Ramos (cell line): Measurements from ENCODE around the gene UBE2U.

Experiments
- in situ Hi-C: fragments of 300-500 bp; cut with MboI; formaldehyde crosslinking; loops from one replicate; pipeline ENCODE4 v1.14.3; 2022; ENCODE audit warnings: low sequenced_read_pairs; ENCODE audit not compliant: unreplicated experiment

UBE2U gene

DNA sequence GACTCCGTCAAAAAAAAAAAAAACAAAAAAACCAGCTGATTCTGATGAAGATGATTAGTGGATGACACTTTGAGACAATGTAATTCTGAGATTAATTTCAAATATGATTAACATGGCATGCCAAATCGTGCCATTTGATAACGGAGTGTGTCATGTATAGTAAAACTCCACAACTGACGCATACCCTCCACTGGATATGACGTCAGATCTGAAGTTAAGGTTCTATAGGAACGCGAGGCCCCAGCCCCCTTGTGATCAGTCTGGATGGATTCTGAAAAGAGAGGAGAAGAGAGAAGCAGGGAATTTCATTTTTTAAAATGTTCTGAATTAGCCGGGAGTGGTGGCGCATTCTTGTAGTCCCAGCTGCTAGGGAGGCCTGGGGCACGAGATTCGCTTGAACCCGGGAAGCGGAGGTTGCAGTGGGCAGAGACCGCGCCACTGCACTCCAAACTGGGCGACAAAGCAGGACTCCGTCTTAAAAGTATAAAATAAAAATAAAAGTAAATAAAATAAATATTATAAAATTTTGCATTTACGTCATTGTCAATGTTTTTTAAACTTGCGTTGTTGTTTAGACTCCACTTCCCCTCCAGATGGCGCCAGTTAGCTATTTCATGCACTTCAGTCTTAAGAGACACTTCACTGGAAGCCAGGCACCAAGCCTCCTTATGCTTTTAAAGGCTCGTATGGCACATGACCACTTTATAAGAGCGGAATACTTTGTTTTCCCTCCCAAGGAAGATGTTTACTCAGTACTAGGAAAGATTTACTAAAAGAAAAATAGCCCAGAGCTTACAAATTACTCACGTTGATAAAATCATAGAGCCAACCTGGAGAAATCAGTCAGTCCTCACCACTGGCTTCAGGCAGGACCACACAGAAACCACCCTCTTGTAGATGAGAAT, 65.5 kb downstream of the UBE2U start:
- in situ Hi-C loops = loop anchor here (10.0 to 25.0 kb wide), 2 partner anchors 556 to 818 kb away; no protein-coding TSS in a partner anchor

DNA sequence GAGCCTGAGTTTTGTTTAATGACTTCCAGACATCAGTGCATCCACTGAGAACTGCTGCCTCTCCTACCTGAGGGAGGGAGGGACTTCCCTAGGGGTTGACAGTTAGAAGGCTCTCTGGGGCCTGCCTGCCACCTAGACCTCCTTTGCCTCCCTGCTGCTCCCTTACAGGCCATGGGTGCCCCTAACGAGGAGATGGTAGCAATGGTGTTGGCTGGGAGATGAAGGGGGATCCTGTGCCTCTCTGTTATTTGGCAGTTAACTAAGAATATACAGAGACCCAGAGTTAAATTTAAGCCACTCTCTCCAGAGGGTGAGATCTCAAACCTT, 66.1 kb downstream of the UBE2U start:
- in situ Hi-C loops = loop anchor here (10.0 to 25.0 kb wide), 2 partner anchors 555 to 818 kb away; no protein-coding TSS in a partner anchor

DNA sequence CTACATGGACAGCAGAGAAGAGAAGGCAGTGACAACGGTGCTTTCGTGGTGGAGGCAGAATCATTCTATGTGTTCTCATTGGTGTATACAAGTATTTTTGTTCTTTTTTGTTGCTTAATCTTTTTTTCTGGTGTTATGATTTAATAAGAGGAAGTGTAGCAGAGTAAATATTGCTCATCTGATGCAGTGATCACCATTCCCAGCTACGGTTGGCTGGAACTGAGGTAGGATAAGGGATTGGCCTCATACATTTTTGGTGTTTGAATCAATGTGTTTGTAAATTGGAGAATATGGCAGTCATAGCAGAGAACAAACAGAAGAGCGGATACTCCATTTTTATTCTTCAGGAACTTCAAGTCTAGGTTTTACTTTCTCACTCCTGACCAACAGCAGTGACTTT, 76.6 kb downstream of the UBE2U start:
- in situ Hi-C loops = no loop called here

DNA sequence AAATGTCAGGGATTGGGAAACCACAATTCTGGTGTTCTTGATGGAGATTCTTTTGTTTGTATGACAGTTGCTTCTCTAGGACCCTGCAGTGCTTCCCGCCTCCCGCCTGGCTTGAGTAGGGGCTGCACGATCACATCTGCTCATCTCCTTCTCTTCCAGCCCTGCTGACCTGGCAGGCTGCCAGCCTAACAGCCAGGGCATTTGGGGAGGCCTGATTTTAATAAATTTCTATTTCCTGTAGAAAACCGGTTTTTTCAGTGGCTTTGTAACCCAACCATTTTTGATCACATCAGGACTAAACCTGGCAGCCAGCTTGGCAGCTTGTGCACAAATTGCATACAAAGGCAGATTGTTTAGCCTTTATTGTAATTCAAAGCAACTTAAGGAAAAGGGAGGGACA, 78.9 kb downstream of the UBE2U start:
- in situ Hi-C loops = no loop called here

DNA sequence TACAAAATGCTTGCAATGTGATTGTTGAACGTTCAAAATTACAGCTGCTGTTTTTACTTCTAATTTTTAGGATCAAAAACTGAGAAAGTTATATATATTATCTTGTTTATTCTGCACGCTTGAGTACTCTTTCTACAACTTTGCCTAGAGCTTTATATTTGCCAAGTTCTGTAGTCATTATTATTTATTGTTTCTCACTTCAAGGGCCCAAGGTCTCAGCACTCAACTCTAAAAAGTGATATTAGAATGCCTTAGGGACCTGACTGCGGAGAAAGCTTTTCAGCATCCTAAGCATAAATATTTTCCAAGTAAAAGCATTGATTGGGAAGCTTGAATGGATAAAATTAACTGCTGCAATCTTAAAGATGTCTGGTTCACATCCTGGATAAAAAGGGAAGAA, 83.6 kb downstream of the UBE2U start:
- in situ Hi-C loops = no loop called here

DNA sequence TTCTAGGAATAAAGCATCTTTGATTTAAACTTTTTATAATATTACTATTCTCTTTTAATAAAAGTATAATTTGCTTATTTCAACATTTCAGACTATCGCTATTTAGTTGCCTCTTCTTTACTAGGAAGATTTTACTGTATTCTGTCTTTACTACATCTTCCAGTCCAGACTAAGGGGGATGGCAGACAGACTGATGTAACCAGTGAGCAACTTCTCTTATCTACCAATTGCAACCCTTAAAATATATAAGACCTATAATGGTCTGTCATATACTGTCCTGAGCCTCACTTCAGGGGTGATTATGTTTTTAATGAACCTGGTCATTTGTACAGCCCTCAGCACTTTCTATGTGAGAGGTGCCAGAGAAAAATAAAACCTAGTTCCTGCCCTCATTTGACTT, 87.0 kb downstream of the UBE2U start:
- in situ Hi-C loops = no loop called here

DNA sequence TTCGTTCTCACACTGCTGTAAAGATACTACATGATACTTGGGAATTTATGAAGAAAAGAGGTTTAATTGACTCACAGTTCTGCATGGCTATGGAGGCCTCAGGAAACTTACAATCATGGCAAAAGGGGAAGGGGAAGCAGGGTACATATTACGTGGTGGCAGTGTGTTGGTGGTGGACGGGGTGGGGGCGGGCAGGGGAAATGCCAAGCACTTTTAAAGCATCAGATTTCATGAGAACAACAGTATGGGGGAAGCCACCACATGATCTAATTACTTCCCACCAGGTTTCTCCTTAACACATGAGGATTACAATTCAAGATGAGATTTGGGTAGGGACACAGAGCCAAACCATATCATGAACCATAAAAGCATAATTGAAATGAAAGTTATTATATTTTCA, 88.5 kb downstream of the UBE2U start:
- in situ Hi-C loops = no loop called here

DNA sequence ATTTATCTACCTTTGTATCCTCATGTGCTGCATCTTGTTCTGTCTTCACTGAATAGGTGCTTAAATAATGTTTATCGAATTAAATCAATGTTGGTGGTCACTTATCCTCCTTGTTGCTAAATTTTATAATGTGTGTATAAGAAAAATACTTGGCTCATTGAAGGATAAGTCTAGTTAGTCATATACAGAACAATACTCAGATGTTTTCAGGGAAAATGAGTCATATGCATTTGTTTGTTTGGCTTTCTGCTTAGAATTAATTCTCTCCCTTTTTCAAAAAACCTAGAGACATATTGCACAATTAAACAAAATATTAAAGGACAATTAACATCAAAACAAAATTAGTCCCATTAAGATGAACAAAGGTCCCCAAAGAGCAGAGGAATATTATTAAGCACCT, 89.0 kb downstream of the UBE2U start:
- in situ Hi-C loops = no loop called here

DNA sequence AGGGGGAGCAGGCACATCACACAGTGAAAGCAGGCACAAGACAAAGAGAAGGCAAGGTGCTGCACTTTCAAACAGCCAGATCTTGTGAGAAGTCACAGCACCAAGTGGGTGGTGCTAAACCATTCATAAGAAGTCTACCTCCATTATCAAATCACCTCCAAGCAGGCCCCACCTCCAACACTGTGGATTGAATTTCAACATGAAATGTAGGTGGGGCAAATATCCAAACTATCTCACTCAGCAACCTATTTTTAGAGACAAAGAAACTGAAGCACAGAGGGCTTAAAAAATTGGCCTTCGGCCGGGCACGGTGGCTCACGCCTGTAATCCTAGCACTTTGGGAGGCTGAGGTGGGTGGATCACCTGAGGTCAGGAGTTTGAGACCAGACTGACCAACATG, 90.4 kb downstream of the UBE2U start:
- in situ Hi-C loops = no loop called here

DNA sequence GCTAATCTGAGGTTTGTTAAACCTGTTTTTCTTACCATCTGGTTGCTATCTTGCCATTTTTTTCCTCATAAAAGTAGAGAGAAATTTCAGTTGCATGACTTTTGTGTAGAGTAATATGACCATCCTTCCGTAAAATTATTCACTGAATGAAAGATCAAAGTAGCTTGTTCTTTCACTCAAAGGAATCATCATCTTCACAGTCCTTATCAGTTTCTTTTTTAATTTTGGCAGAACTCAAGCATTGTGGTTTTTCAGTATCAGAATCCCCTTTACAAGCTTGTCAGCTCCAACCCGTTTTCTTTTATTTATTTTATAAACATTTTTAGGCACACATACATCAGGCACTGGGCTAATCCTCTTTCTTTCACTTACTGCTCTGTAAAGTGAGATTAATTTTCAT, 91.7 kb downstream of the UBE2U start:
- in situ Hi-C loops = no loop called here

DNA sequence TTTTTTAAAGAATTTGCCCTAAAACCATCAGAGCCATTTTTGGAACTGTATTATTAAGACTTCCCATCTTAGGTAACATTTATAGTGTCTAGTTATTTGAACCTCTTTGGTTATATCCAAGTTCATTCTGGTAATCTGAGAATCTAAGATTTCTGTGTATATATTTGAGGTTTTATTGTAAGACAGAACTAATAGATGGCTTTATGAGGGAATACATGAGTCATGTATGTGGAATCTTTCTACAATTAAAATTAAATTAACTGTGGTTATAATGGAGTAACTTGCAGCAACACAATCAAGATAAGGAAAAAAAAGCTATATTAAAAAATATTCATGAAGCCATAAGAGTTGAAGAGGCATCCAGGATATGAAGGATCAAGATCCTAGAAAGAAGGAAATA, 92.1 kb downstream of the UBE2U start:
- in situ Hi-C loops = no loop called here

DNA sequence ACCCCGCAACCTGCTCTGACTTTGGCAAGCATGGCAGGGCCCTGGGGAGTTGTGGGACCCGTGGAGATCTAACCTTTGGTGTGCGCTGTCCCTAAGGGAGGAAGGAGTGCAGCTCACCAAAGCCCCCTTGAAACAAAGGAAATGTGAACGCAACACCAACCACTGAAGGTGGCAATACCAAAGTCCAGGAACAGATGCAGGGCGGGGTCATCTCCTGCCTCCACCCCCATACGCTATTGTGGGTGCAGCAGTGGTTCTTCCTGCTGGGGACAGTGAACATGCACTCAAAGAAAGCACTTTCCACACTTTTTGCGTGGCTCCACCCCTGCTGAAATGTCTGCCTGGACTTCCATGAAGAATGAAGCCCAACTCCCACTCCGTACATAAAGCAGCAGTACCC, 93.0 kb downstream of the UBE2U start:
- in situ Hi-C loops = no loop called here

DNA sequence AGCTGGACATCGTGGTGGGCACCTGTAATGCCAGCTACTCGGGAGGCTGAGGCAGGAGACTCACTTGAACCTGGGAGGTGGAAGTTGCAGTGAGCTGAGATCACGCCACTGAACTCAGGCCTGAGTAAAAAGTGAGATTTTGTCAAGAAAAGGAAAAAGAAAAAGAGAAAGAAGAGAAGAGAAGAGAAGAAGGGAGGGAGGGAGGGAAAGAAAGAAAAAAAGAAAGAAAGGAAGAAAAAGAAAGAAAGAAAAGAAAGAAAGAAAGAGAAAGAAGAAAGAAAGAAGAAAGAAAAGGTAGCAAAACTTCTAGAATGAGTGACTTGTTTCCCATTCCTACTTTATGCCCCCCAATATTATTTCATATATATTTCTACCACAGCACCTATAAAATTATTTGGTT, 98.8 kb downstream of the UBE2U start:
- in situ Hi-C loops = no loop called here

DNA sequence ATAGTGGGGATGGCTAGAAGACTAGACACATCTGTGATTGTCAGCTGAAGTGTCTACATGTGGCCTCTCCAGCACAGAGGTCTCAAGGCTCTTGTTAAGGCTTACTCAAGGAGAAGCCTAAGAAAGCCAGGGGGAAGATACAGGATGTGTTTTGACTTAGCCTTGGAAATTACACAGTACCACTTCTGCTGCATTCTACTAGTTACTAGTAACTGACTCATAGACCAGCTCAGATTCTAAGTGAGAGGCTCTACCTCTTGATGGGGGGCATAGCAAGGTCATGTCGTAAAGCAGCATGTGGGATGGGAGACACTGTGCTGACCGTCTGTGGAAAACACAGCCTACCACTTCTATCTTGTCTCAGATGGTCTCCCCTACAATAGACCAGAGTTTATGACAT, 99.5 kb downstream of the UBE2U start:
- in situ Hi-C loops = no loop called here

DNA sequence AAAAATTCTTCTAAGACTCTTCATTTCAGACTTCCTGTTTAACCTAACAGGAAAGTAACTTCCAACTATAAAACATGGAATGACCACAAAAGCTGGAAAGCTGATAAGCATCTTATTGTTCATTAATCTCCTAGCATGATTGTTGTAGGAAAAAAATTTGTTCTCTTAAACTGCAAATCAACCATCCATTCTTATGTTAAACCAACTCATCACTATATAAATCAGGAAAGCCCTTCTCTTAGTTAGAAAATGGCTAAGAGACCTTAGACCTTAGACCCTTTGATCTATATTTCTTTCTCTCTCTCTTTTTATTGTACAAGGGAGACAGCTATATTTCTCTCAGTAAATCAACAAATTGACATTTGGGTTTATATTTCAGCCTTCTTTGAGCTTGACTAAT, 101.4 kb downstream of the UBE2U start:
- in situ Hi-C loops = no loop called here

DNA sequence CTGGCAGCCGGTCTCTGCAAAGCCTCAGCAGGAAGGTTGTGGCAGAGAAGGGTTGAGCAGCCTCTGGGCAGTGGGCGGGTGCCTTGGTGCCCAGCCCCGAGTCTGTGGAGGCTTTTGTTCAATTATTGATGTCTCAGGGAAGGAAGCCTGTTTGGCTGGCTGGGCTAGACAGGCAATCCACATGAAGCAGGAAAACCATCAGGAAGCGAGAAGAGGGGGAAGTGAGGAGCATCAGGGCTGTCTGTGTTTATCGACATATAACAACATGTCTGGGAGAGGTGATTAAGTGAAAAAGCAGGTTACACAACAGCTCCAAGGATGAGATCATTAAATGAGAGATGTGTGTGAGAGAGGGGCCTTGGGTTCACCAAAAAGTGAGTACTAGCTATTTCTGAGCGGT, 105.4 kb downstream of the UBE2U start:
- in situ Hi-C loops = no loop called here

DNA sequence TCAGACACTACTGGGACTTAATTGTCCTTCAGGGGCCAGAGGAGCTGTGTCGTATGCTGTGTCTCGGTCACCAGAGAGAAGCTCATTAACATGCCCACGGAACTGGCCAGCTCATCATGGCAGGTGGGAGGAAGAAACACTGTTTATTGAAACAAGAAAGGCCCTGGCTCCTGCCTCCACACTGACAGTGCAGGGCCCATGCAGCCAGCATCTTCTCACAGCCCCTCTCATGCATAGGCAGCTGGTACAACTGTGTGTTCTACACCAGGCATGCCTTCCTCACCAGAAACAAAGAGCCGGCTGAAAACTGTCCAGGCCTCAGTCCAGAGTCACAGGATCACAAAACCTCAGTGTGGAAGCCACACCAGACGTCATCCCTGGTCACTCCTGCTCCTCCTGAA, 106.0 kb downstream of the UBE2U start:
- in situ Hi-C loops = no loop called here

DNA sequence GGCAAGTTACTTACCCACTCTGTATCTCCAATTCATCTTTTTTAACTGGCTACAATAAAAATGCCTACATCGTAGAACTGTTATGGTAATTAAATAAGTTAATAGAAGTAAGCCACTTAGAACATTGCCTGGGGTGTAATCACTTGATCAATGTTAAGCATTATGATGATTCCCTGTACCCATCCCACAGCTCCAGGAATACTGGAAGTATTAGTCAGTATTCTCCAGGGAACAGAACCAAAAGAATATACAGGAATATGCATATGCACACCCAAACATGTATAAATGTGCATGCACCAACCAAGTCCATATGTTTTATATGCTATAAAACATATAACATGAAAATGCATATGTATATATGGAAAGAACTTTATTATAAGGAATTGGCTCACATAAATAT, 107.3 kb downstream of the UBE2U start:
- in situ Hi-C loops = no loop called here

DNA sequence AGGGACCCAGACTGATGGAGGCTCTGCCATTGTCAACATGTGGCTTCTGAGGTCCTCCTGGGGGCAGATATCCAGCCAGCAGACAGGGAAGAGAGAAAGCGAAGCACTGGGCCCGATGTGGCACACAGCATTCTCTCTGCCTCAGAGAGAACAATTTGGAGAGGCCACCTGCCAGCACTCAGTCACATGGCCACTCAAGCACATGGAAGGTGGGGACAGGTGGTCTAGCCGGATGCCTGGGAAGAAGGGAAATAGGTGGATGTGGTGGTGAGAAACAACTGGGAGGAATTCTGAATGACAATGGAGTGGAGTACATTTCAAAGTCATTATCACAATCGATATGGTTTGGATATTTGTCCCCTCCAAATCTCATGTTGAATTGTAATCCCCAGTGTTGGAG, 109.0 kb downstream of the UBE2U start:
- in situ Hi-C loops = no loop called here

DNA sequence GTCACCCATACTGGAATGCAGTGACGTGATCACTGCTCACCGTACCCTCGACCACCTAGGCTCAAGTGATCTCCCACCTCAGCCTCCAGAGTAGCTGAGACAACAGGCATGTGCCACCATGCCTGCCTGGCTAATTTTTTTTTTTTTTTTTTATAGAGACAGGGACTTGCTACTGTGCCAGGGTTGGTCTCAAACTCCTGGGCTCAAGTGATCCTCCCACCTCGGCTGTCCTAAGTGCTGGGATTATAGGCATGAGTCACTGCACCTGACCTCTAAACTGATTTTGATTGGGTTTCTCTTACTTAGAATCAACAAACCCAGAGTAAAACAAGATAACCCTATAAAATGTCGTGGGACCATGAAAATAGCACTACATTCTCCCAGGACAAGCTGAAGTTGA, 112.0 kb downstream of the UBE2U start:
- in situ Hi-C loops = no loop called here
